Kidney tubule cell (primary cell): ENCODE results near the gene CAPG.
A peak's percentile ranks its signal among the peaks of the same experiment; 100 is the strongest.
"Not testable (repeated sequence)": the region's sequence is repeated elsewhere in the genome, so short reads cannot be mapped to it uniquely, and the experiment has no call there.

Source experiments
- DNase-seq: peaks from one replicate; pipeline ENCODE4 v3.0.0-alpha.2; 2018; ENCODE audit warnings: low spot score

Gene CAPG

DNA sequence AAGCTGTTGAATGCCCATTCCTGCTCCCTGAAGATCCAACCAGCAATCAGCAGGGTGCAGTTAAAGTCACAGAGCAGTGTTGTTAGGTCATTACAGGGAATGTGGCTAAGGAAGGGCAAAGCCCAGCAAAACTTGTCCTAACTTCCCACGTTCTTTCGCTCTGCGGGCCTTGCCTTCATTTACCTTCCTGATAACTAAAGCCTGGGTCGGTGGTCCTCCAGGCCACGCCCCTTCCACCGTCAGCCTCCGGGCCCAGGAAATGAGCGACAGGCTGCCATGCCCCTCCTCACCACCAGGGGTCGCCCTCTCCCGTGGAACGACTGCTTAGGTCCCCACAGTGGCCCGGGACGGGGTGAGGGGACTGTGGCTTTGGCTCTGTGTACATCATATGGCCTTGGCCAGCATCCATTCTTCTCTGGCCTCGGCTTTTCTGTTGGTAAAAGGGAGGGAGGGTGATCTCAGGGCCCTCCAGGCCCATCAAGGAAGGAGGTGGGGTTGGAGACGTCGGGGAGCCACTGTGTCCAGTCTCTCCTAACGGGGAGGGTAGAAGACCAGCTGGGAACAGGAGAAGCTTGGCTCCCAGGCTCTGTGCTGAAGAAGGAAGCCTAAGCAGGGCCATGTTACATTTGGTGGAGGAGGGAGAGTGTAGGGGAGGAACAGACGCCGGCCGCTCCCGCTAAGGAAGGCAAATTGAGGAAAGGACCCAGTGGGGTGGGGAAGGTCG, 10.5 kb upstream of the CAPG start:
- DNase-seq, result peak; percentile 78

DNA sequence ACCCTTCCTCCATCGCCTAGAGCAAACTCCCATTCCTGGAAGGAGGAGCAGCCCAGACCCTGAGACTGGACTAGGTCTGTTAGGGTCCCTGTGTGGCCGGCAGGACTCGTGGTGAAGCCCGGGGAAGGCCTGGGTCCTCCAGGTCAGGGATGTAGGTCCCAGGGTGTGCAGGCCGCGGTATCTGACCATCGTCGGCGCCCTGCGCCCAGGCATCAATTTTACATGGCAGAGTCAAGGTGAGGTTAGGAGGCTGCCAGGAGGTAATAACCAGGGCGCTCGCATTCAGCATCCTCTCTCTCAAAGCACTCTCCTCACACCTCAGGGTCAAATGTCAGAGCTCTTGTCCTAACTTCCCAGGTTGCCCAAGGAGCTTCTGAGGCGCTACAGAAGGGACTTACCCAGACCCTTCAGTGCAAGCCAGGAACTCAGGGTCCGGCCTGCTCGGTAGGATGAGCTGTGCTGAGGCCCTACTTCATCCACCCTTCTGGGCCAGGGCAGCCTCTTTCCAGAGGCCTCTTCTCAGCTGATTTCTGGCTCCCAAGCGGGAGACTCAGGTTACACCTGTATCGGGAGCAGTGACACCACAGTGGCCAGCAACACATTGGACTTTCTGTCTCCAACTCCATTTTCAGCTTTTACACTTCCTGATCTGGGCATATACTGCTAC, 9.0 kb upstream of the CAPG start:
- DNase-seq, result no peak

GRCh38 chr2:85418132-85419008, 8.2 kb upstream of the CAPG start, which contains the start of gene SH2D6:
Gene SH2D6, plus strand, starts transcription at chr2:85418714. Its CDS starts 10,752 bp downstream, at chr2:85429466.
- peak; percentile 82 for DNase-seq

- DNase-seq, result no peak
Measured at GRCh38 chr2:85415980-85416650, 5.9 kb upstream of the CAPG start.

DNA sequence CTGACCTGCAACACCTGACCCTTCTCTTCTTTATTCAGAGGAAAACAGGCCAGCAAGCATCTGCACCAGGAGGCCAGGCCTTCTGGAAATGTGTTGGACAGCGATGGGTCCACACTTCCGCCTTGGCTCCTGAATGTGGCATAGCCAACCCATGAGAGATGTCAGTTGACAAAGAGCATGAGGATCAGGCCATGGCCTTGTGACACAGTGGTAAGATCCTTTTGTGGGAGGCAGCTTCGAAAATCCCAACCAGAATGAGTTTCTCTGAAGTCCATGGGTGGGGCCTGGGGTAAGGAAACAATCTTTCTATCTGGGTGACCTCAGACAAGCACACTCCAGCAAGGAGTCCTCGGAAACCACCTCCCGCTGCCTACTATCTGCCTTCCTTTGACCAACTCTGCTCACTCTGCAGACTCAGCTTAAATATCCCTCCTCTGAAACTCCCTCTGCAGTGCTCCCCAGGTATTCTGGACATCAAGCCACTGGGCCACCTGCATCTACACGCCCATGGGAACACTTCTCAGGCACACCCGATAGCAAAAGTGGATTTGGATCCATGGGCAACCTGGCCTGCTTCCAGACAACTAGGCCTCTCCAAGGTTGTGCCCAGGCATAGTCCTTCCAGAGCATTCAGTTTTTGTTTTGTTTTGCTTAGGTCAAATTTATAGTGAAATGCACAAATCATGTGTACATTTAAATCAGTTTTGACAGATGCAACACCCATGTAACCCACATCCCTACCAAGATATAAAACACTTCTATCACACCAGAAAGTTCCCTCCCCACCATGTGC, 4.8 kb upstream of the CAPG start:
- no peak for DNase-seq

DNA sequence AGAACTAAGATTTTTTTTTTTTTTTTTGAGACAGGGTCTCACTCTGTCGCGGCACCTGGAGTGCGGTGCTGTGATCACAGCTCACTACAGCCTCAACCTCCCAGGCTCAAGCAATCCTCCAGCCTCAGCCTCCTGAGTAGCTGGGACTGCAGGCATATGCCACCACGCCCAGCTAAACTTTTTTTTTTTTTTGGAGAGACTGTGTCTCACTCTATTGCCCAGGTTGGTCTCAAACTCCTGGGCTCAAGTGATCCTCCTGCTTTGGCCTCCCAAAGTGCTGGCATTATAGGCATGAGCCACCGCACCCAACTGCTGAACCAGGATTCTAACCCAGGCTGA, 4.2 kb upstream of the CAPG start:
- not testable (repeated sequence) for DNase-seq

DNA sequence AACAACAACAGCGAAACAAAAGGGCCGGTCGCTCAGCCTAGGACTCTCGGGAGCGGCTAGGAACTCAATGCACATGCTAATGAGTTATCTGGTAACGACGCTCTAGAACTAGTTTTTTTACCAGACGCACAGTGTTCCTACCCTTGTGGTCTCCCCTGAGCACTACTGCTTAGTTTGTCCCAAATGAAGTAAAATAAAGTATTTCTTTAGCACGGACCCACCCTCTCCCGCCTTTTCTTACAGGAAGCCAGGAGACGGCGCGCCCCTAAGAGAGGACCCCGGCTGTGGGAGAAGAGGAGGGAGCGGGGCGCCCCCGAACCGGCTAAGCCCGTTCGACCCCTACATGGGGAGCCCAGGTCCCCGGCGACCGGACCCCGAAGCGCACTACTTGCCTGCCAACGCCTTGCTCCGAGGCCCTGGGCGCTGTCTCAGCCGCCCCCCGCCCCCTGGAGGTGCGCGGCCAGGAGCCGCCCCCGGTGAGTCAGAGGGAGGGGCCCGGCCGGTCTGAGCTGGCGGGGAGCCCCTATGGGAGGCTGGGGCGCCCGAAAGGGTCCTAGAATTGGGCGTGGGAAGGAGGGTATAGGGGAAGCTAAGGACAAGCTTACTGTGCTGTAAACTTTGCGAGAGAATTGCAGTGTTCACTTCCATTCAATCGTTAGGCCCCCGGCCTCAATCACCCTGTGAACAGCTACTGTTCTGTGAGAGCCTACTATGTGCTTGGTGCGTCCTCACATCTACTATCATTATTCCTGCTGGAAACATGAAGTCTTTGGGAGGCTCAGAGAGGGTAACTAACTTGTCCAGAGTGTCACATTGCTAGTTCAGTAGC, 3.6 kb upstream of the CAPG start:
- peak; percentile 55 for DNase-seq

- no peak for DNase-seq
Measured at GRCh38 chr2:85411405-85411748, 1.2 kb upstream of the CAPG start.

DNA sequence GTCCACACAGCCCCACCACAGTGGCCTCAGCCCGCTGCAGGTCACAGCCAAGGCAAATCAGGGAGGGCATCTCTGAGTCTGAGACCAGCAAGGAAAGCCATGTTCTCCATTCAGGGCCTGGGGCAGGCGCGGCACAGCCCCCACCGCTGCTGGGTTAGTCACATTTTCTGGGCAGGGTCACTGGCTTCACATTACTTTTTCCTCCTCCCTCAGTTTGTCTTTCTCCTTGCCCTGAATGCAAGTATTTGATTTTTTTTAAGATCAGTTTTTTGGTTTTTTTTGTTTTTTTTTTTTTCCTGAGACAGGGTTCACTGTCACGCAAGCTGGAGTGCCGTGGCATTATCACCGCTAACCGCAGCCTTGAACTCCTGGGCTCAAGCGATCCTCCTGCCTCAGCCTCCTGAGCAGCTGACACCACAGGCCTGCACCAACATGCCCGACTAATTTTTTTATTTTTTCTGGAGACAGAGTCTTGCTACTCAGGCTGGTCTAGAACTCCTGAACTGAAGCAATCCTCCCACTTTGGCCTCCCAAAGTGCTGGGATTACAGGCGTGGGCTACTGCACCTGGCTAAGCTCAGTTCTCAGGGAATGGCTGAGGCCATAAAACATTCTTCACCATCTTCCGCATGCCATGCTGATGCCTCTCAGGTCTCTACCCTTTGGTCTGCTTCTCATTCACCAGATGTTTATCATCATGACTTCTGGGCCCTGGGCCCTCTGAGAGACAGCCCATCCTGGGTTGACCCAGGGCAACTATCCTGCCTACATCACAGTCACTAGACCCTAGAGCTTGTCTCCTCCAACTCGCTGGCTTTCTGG, 628 bp upstream of the CAPG start:
- DNase-seq, result no peak

DNA sequence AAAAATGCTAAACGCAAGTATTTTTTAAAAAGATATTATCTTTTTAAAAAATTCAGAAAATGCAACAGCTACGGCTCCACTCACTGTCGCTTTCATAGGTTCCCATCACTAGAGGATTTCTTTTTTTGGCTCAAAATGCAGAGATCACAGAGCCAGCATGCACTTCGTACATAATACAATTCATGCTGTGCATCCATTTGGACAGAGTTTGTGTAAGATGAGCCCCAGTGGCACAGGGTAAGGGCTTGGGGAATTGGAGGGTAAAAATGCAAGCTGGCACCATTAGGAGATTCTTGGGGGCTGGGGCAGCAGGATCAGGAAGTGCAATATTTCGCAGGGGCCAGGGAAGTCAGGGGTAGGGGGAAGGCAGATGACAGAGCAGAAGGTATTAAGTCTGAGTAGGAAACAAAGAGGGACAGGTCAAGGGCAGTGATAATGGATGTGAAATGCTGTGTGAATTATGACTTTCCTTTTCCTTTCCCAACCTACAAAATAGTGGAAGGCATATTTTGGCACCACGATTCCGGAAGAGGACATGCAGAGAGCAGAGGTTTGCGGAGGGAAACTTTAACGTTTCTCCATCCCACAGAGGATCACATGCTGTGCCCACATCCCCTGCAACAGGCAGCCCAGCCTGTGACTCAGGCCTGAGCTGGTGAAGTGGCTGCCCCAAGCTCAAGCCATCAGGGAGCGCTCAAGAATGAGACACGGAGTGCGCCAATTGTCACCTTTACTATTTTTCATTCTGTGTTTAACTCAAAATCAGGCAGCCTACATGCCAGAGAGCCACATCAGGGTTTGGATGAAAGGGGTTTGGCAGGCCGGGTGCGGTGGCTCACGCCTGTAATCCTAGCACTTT, 4.7 kb downstream of the CAPG start:
- peak; percentile 87 for DNase-seq

GRCh38 chr2:85401844-85402243, 8.3 kb downstream of the CAPG start:
- no peak for DNase-seq

DNA sequence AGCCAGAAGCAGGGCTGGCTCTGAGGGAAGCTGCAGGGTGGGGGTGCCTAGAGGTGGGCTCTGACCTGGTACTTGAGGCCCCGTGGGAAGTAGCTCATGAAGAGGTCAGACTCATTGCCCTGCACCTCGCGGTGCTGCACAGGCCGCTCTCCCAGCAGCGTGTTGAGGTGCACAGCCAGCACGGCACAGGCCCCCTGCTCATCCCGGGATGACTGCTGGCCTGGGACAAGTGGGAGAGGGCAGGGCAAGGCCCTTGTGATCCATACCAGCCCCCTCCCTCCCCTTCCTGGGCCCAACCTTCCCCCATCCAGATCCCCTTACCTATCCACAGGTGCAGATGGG, 8.7 kb downstream of the CAPG start:
- no peak for DNase-seq

GRCh38 chr2:85400541-85401463, 9.4 kb downstream of the CAPG start:
- no peak for DNase-seq

DNA sequence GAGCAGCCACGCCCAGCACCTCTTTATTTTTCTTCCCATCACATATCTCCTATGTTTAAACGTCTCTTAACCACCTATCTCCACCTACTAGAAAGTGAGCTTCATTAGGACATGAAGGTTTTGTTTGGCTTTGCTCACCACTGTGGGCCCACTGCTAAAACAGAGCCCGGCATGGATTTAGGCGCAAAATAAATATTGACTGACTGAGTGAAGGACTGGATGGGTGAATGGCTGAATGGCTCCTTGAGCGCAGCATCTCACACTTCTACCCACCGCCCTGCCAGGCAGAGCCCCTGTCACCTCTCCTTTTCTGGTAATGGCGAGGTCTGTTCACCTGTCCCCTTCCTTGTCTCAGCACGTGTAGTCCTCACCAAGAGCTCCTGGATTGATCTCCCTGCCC, 10.1 kb downstream of the CAPG start:
- no peak for DNase-seq

DNA sequence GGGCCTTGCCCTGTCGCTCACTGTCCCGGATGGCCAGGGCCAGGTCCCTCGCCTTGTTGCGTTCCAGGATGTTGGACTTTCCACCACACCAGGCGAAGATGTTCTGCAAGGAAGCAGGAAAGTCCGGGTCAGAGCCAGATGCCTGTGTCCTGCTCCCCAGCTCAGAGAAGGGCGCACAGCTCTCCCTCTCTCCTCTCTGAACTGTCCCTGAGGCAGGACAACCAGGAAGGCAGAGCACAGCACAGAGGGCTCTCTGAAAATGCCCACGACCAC, 11.0 kb downstream of the CAPG start:
- no peak for DNase-seq

DNA sequence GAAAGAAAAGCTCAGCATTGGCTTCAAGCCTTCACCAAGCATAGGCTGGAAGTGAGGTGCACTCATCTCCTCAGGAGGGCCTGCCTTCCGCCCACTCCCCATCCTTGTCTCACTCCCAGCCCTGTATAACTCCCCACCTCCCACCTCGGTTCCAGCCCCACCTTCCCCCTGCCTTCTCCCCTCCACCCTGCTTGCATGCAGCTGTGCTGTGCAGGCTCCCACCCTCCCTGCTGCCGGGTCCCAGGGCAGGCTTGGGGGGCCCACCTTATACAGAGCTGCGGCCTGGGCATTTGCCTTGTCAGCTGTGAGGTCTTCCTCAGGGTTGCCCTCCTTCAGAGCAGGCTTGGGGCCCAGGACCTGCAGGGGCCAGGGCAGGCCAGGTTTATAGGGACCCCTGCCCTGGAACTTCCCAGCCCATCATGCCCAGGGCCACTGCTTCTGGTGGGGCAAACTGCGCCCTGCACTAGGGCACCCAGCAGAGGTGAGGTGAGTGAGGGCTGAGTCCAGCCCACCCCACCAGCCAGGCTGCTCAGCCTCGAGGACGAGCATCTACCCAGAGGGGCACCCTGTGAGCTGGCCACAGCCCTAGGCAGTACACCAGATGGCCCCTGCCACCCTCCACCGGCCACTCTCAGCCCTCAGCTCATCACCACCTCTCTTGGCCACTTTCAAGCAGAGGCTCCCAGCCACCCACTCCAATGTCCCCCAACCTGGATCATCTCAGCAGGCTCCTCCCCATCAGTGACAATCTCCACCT, 11.6 kb downstream of the CAPG start:
- DNase-seq, result no peak

GRCh38 chr2:85397925-85398331, 12.2 kb downstream of the CAPG start:
- no peak for DNase-seq
